ENCODE data around the gene CRYBG2. TPM values are rescaled to one million over a fixed set of nuclear protein-coding genes. Genes with fewer than 3 reads are reported as not detected.

The CRYBG2 gene
- total RNA-seq, 2 experiments from 2014 or later: 1.3 to 1.4 TPM

DNA sequence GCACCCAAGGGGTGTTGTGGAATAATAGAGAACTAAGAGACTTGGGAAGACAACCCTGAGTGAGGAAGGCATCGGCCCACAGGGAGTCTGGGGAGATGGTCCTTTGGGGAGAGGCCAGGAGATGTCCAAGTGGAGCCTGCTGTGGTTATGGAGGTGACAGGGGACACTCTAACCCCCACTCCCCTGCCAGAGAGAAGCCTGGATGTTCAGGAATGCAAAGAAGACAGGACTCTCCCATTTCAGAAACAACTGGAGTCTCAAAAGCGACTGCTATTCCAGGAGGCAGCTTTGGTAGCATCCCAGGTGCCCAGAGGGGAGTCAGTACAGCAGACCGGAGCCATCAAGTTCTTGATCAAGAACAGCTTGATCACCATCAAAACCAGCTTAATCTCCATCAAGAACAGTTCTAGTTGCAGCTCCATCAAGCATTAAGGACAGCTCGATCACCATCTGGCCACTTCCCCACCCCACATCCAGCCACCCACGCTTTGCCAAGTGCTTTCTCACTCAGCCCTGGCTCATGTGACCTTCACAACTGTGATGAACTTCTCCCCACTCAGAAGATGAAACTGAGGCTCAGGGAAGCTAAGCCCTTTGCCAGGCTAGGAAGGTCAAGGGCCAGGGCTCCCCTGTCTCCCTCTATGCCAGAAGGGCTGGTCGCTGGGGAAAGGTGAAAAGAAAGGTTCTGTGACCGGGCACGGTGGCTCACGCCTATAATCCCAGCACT is 35.4 kb downstream of the CRYBG2 start:
- peak in 4 of 14 experiments; percentile 23 to 60 (median 50) for DNase-seq
- TF ChIP-seq, protein P1, sequence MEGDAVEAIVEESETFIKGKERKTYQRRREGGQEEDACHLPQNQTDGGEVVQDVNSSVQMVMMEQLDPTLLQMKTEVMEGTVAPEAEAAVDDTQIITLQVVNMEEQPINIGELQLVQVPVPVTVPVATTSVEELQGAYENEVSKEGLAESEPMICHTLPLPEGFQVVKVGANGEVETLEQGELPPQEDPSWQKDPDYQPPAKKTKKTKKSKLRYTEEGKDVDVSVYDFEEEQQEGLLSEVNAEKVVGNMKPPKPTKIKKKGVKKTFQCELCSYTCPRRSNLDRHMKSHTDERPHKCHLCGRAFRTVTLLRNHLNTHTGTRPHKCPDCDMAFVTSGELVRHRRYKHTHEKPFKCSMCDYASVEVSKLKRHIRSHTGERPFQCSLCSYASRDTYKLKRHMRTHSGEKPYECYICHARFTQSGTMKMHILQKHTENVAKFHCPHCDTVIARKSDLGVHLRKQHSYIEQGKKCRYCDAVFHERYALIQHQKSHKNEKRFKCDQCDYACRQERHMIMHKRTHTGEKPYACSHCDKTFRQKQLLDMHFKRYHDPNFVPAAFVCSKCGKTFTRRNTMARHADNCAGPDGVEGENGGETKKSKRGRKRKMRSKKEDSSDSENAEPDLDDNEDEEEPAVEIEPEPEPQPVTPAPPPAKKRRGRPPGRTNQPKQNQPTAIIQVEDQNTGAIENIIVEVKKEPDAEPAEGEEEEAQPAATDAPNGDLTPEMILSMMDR (IDR thresholded peaks at IDR 0.05): no peak
- H3K36me3 ChIP-seq (ENCODE audit: insufficient read depth, low read length): peaks cover 43% of the 10 kb centered on the region
- no peaks in the 10 kb centered on the region for H3K27me3 ChIP-seq (ENCODE audit: control insufficient read depth in 1 of 2, insufficient read depth in 2 of 2, low read length in 2 of 2)
- peaks cover 73% of the 10 kb centered on the region for H3K4me1 ChIP-seq (ENCODE audit: insufficient read depth, low read length)
- H3K9me3 Mint-ChIP-seq: no peaks in the 10 kb centered on the region
- peak overlapping the region; percentile 99 for H3K4me3 ChIP-seq (ENCODE audit: low read length)
- no peaks in the 10 kb centered on the region for H3K9me3 ChIP-seq (ENCODE audit: control insufficient read depth in 1 of 2, insufficient read depth in 1 of 2, low read length in 2 of 2)
- H3K27ac ChIP-seq (ENCODE audit: low read depth in 1 of 2, low read length in 2 of 2): peak overlapping the region; percentile 65 to 82
- intact Hi-C loops (cut with DNase I, micrococcal nuclease): no loop called here
- H3K4me3 Mint-ChIP-seq: peak overlapping the region; percentile 96
- peak overlapping the region; percentile 86 for H3K27ac Mint-ChIP-seq
- peaks cover 84% of the 10 kb centered on the region for H3K4me1 Mint-ChIP-seq (ENCODE audit: low read depth)
- ATAC-seq (ENCODE audit: poor library complexity): no peak
- H3K36me3 Mint-ChIP-seq (ENCODE audit: low read depth): peaks cover 56% of the 10 kb centered on the region
- POLR2A ChIA-PET: interaction anchor here (0.7 to 17.6 kb wide), 15 partner anchors 8 to 194 kb away, joined by 3 to 977 read pairs (median 6); partner anchors contain the start of genes CEP85, DHDDS, HMGN2 and SH3BGRL3
- H3K27me3 Mint-ChIP-seq: no peaks in the 10 kb centered on the region
- CTCF ChIA-PET: interaction anchor here (0.9 to 12.0 kb wide), 9 partner anchors 10 to 149 kb away, joined by 3 to 223 read pairs (median 6); partner anchors contain the start of genes CEP85, SH3BGRL3, UBXN11 and ZNF593

DNA sequence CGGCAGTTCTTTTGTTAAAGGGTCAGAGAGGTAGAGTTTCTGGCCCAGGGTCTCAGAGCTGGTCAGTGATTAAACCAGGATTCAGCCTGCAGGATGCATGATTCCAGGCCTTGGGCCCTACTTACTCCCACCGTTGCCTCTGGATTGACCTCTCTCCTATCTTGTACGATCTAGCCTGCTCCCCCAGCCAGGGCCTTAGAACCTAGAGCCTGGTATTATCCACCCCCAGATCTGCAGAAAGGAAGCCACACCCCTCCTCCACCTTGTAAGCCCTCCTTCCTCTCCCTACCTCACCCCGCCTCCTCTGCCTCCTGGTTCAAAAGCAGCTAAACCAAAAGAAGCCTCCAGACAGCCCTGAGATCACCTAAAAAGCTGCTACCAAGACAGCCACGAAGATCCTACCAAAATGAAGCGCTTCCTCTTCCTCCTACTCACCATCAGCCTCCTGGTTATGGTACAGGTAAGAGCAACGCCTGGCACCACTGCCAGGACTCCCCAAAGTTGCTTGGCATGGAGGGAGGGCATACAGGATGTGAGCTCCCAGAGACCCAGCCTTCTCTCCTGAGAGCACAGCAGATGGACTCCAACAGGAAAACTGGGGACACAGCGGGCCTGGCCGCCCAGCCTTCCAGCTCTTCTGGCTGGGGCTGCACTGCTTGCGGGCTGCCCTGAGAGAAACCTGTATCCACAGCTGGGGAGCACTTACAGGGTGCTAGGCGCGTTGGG is 36.2 kb downstream of the CRYBG2 start, which contains the start of gene CD52:
CD52 (plus strand) TSS at position 347 of the 726 bp plus-strand sequence; CDS start at position 407, 60 bp downstream.
- ChIA-PET POLR2A (interaction anchor here (0.7 to 17.6 kb wide), 15 partner anchors 9 to 194 kb away, joined by 3 to 977 read pairs (median 6); partner anchors contain the start of genes CEP85, DHDDS, HMGN2 and SH3BGRL3), CTCF (interaction anchor here (0.7 to 12.0 kb wide), 7 partner anchors 10 to 148 kb away, joined by 3 to 223 read pairs (median 8); partner anchors contain the start of genes CEP85, SH3BGRL3, UBXN11 and ZNF593)
- Mint-ChIP-seq H3K27ac (peak within 1 kb of the TSS; percentile 86), H3K36me3 (ENCODE audit: low read depth) (peaks cover 49% of the 10 kb centered on the region), H3K27me3 (no peaks in the 10 kb centered on the region), H3K4me1 (ENCODE audit: low read depth) (peaks cover 84% of the 10 kb centered on the region), H3K9me3 (no peaks in the 10 kb centered on the region), H3K4me3 (peak within 1 kb of the TSS; percentile 96)
- Histone ChIP-seq H3K27me3 (ENCODE audit: control insufficient read depth in 1 of 2, insufficient read depth in 2 of 2, low read length in 2 of 2) (no peaks in the 10 kb centered on the region), H3K27ac (ENCODE audit: low read depth in 1 of 2, low read length in 2 of 2) (peak within 1 kb of the TSS; percentile 65 to 82), H3K4me3 (ENCODE audit: low read length) (peak within 1 kb of the TSS; percentile 99), H3K9me3 (ENCODE audit: control insufficient read depth in 1 of 2, insufficient read depth in 1 of 2, low read length in 2 of 2) (no peaks in the 10 kb centered on the region), H3K36me3 (ENCODE audit: insufficient read depth, low read length) (peaks cover 36% of the 10 kb centered on the region), H3K4me1 (ENCODE audit: insufficient read depth, low read length) (peaks cover 68% of the 10 kb centered on the region)
- DNase-seq: peak; percentile 54 to 89 (median 76)
- peak; percentile 82 for ATAC-seq (ENCODE audit: poor library complexity)
- TF ChIP-seq, protein P1 (IDR thresholded peaks at IDR 0.05): no peak
- intact Hi-C loops (cut with DNase I, micrococcal nuclease): loop anchor here in 1 of 2 experiments (1.0 kb wide), 1 partner anchor 33 kb away; no protein-coding TSS in a partner anchor

DNA sequence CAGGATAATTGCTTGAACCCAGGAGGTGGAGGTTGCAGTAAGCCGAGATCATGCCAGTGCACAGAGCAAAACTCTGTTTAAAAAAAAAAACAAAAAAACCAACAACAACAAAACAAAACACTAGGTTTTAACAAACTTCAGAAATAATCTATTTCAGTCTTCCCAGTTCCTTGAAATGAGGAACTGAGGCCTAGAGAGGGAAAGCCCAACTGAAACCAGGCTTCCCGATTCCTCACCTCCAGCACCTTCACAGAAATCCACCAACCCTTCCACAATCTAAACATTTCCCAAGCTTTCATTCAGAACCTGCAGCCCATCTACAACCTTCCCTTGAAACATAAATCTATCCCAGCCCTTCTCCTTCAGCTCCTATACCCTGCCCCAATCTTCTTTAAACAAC is 36.8 kb downstream of the CRYBG2 start:
- CTCF ChIA-PET: interaction anchor here (1.6 to 12.0 kb wide), 5 partner anchors 10 to 82 kb away, joined by 5 to 223 read pairs (median 45); partner anchors contain the start of genes CEP85, SH3BGRL3 and UBXN11
- Mint-ChIP-seq H3K4me1 (ENCODE audit: low read depth) (peaks cover 79% of the 10 kb centered on the region), H3K36me3 (ENCODE audit: low read depth) (peaks cover 43% of the 10 kb centered on the region), H3K27me3 (no peaks in the 10 kb centered on the region), H3K4me3 (peak overlapping the region; percentile 96), H3K27ac (peak overlapping the region; percentile 86), H3K9me3 (no peaks in the 10 kb centered on the region)
- POLR2A ChIA-PET: interaction anchor here (0.8 to 17.6 kb wide), 11 partner anchors 9 to 155 kb away, joined by 3 to 977 read pairs (median 6); partner anchors contain the start of genes CEP85, HMGN2, SH3BGRL3 and UBXN11
- H3K4me1 ChIP-seq (ENCODE audit: insufficient read depth, low read length): peaks cover 65% of the 10 kb centered on the region
- no peak for ATAC-seq (ENCODE audit: poor library complexity)
- no peaks in the 10 kb centered on the region for H3K27me3 ChIP-seq (ENCODE audit: control insufficient read depth in 1 of 2, insufficient read depth in 2 of 2, low read length in 2 of 2)
- DNase-seq: peak in 1 of 14 experiments; percentile 28
- H3K27ac ChIP-seq (ENCODE audit: low read depth in 1 of 2, low read length in 2 of 2): peak overlapping the region in 1 of 2 donors; percentile 82
- H3K36me3 ChIP-seq (ENCODE audit: insufficient read depth, low read length): peaks cover 30% of the 10 kb centered on the region
- TF ChIP-seq, protein P1 (IDR thresholded peaks at IDR 0.05): no peak
- H3K9me3 ChIP-seq (ENCODE audit: control insufficient read depth in 1 of 2, insufficient read depth in 1 of 2, low read length in 2 of 2): no peaks in the 10 kb centered on the region
- H3K4me3 ChIP-seq (ENCODE audit: low read length): peak overlapping the region; percentile 99
- intact Hi-C loops (cut with DNase I, micrococcal nuclease): loop anchor here in 1 of 2 experiments (1.0 kb wide), 1 partner anchor 33 kb away; no protein-coding TSS in a partner anchor

Measured in CD4-positive, alpha-beta T cell (primary cell).